GM11168 (cell line): ENCODE measurements around the gene LIMS3.
"Not testable (repeated sequence)": the region's sequence is repeated elsewhere in the genome, so short reads cannot be mapped to it uniquely, and the experiment has no call there.

Experiments used
- in situ Hi-C: fragments of 300-500 bp; cut with MboI; formaldehyde crosslinking; loops from one replicate; pipeline ENCODE4 v1.12.0; 2022; ENCODE audit warnings: low sequenced_read_pairs; ENCODE audit not compliant: unreplicated experiment

Gene LIMS3

DNA sequence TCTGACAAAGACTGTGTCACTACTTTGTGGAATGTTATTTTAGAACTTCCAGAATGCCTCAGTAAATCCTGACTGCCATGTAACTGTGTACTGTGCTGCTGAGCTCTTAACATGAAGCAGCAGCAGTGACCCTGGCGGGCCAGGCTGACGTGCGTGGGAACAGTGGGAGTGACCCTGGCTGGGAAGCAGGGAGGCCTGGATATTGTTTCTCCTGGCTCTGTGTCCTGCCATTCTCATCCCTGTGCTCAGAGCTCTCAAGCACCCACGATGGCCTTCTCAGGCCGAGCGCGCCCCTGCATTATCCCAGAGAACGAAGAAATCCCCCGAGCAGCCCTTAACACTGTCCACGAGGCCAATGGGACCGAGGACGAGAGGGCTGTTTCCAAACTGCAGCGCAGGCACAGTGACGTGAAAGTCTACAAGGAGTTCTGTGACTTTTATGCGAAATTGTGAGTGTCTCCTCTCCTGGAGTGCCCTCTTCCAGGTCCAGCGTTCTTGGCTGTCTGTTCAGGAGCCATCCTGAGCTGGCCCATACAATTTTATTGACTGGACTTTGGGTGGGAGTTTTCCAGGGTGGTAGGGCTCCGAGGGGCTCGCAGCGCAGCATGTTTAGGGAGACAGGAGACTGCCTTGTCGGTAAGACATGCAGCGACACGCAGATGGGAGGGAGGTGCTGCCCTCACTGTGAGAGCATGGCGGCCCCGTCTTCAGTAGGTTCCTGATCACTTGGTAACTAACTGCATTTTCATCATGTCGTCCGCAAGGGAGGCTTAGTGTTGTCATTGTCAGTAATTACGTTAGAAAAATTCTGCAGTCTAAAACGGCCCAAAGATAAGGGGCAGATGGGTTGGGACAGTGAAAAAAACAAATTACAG lies at the start of gene LIMS3:
LIMS3 (plus strand) TSS at position 227 of the 875 bp plus-strand sequence; CDS start at position 268, 41 bp downstream.
- in situ Hi-C loops = not testable (repeated sequence)

GRCh38 chr2:109871129-109871751 lies 27.2 kb upstream of the LIMS3 start:
- in situ Hi-C loops = not testable (repeated sequence)

GRCh38 chr2:109876625-109877024 lies 21.9 kb upstream of the LIMS3 start:
- in situ Hi-C loops = not testable (repeated sequence)

DNA sequence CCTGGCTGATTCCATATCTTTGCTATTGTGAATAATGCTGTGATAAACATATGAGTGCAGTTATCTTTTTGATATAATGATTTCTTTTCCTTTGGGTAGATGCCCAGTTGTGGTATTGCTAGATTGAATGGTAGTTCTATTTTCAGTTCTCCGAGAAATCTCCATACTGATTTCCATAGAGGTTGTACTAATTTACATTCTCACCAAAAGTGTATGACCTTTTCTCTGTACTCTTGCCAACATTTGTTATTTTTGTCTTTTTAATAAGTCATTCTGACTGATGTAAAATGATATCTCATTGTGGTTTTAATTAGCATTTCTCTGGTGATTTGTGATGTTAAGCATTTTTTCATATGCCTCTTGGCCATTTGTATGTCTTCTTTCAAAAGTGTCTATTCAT lies 16.4 kb upstream of the LIMS3 start:
- in situ Hi-C loops = not testable (repeated sequence)

- in situ Hi-C loops = not testable (repeated sequence)
Observed at GRCh38 chr2:109888414-109888813, 10.1 kb upstream of the LIMS3 start.

DNA sequence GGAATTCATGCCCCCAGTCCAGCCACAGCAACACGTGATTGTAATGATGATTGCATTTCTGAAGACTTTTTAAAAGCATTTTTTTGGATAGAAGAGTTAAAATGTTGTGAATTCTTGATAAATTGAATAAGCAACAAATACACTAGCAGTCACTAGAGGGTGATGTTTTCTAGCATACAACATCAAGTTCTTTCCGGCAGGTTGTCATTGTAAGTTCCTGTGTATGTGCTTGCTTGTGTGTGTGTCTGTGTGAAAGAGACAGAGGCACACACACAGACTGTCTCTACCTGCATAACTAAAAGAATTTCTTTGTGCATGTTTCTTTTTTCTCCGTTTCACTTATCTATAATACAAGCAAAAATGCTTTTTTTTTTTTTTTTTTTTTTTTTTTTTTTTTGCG lies 8.6 kb upstream of the LIMS3 start:
- in situ Hi-C loops = not testable (repeated sequence)

GRCh38 chr2:109891024-109891423 lies 7.5 kb upstream of the LIMS3 start:
- in situ Hi-C loops = not testable (repeated sequence)

- in situ Hi-C loops = not testable (repeated sequence)
Observed at GRCh38 chr2:109893736-109894135, 4.8 kb upstream of the LIMS3 start.

DNA sequence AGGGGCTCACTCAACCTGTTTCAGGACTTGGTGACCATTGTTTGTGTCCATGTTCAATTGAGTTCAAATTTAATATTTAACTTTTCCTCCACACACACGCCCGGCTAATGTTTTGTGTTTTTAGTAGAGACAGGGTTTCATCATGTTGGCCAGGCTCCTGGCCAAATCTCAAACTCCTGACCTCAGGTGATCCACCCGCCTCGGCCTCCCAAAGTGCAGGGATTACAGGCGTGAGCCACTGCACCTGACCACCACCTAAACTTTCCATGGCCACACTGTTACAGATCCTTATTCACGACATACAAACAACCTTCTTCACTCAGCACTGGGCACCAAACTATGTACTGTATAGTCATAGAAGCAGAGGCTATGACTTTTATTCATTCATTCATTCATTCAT lies 4.3 kb upstream of the LIMS3 start:
- in situ Hi-C loops = not testable (repeated sequence)

GRCh38 chr2:109895090-109895869 lies 3.2 kb upstream of the LIMS3 start:
- in situ Hi-C loops = not testable (repeated sequence)

DNA sequence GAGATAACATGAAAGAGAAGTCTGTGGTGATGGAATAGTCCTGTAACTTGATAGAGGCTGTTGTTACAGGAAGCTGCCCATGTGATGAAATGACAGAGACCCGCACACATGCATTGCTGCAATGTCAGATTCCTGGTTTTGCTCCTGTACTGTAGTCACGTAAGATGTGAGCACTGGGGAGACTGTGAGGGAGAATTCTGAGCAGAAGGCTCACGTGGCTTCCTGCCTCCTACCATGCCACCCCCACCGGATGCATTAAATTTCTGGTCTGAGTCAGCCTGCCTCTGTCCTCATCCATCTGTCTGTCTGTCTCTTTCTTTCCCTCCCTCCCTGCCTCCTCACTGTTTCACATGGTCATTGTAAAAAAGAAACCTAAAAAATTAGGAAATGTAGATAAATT lies 2.3 kb upstream of the LIMS3 start:
- in situ Hi-C loops = not testable (repeated sequence)

GRCh38 chr2:109897769-109898461 lies 573 bp upstream of the LIMS3 start:
- in situ Hi-C loops = not testable (repeated sequence)

DNA sequence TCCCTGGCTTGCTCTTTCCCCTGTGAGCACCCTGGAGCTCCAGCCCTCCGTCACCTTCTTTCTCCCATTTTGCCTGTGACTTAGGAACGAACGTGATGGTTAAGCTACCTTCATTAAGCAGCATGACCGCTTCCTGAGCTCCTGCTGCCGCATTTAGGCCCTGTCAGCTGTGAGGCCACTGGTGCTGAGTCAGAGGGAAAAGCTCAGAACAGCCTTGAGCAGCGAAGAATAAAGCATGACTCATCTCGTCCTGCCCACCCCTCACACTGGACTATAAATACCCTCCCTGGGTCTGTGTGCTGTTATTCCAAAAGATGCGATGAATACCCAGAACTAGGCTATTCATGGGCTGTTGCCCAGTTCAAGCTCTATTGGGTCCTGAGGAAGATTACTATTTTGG lies 7.3 kb downstream of the LIMS3 start:
- in situ Hi-C loops = loop anchor here (25.0 kb wide), 1 partner anchor 1243 kb away; no protein-coding TSS in a partner anchor

DNA sequence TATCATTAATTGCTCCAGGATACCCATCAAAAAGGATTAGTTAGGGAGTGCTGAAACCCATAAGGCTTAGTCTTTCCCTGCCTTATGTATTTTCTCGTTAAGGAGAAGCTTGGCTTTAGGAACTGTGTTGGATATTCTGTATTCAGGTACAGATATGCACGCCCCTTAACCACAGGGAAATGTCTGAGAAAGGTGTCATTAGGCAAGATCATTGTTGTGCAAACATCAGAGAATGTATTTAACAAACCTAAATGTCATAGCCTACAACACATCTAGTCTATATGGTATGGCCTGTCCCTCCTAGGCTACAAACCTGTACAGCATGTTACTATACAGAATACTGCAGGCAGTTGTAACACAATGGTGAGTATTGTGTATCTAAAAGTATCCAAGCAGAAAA lies 10.1 kb downstream of the LIMS3 start:
- in situ Hi-C loops = loop anchor here (25.0 kb wide), 1 partner anchor 1246 kb away; no protein-coding TSS in a partner anchor

DNA sequence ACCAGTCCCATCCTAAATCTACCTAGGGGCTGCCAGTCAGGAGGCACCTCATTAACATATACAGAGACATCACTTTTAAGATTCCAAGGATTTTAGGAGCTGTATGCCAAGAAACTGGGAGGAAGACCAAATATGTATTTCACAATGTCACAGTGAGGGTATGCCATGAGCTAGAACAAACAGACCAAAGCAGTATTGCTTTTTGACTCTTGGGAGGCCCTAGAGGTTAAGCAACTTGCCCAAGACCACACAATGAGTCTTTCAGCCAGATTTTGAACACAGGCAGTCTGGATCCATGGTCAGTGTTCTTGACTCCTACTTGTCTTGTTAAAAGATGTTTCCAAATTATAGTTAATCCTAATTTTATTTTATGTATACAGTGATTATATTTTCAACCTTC lies 12.3 kb downstream of the LIMS3 start:
- in situ Hi-C loops = loop anchor here (25.0 kb wide), 1 partner anchor 1248 kb away; no protein-coding TSS in a partner anchor

DNA sequence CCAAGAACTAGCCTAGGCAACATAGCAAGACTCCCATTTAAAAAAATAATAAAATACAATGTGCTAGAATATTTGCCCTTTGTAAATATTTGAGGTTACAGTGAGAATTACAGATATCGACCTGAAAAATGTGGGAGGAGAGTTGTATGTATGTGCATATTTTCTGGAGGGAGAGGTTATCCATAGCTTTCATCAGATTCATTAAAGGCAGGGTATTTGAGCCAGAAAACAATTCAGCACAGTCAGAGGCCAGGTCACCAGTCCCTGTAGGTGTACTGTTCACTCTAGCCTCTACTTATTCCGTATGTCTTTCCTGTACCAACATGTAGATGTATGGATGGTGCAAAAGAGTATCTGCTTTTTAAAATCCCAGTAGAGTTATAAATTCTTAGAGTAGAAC lies 15.4 kb downstream of the LIMS3 start:
- in situ Hi-C loops = loop anchor here (25.0 kb wide), 1 partner anchor 1252 kb away; no protein-coding TSS in a partner anchor

DNA sequence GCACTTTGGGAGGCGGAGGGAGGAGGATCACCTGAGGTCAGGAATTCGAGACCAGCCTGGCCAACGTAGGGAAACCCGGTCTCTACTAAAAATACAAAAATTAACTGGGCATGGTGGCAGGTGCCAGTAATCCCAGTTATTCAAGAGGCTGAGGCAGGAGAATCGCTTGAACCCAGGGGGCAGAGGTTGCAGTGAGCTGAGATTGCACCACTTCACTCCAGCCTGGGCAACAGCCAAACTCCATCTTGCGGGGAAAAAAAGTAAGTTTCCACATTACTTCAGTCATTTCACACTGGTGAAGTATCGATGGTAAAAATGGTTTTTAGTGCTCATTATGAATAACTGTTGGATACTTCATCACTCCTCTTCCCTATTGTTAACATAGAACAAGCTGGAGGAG lies 16.1 kb downstream of the LIMS3 start:
- in situ Hi-C loops = loop anchor here (25.0 kb wide), 1 partner anchor 1252 kb away; no protein-coding TSS in a partner anchor

DNA sequence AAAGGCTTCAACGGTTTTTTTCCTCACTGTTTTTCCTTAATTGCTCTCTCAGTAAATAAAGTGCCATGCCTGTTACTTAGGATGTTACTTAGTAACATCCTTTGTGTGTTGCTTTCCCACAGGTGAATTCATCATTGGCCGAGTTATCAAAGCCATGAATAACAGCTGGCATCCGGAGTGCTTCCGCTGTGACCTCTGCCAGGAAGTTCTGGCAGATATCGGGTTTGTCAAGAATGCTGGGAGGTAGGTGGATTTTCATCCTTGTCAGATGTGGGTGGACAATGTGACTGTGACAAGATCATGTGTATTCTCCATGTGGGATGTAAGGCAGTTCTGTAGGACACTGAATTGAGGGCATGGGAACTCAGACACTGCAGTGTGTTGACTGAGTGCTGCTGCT lies 17.3 kb downstream of the LIMS3 start:
- in situ Hi-C loops = loop anchor here (25.0 kb wide), 1 partner anchor 1254 kb away; no protein-coding TSS in a partner anchor

GRCh38 chr2:109920162-109920561 lies 21.7 kb downstream of the LIMS3 start:
- in situ Hi-C loops = loop anchor here (25.0 kb wide), 1 partner anchor 1258 kb away; no protein-coding TSS in a partner anchor
